Head of caudate nucleus (tissue), 42 donors: ENCODE results near the gene FN1.
A peak's percentile ranks its signal among the peaks of the same experiment; 100 is the strongest.

ENCODE experiments used
- DNase-seq, 42 donors: peaks; one replicate each; pipeline versions ENCODE4 v3.0.0 to v3.0.0-alpha.2; 2020 to 2021; ENCODE audit warnings: mixed read lengths in 7 of 42
- intact Hi-C: fragments of 100-400 bp; cut with DNase I; formaldehyde crosslinking; loops from one replicate; pipeline ENCODE4 v1.15.0; 2022

The FN1 gene

DNA sequence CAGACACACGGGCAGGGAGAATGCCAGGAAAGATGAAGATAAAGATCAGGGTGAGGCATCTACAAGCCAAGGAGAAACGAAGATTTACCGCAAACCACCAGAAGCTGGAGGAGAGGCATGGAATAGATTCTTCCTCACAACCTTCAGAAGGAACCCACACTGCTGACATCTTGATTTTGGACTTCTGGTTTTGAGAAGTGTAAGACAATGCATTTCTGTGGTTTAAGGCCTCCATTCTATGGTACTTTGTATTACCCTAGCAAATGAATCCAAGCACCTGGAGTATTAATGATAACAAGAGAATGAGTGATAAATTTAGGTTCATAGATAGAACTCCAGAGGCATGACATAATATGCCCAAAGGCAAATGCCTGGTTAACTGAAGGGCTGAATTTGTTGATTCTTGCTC lies 11.8 kb upstream of the FN1 start:
- DNase-seq, result no peak

DNA sequence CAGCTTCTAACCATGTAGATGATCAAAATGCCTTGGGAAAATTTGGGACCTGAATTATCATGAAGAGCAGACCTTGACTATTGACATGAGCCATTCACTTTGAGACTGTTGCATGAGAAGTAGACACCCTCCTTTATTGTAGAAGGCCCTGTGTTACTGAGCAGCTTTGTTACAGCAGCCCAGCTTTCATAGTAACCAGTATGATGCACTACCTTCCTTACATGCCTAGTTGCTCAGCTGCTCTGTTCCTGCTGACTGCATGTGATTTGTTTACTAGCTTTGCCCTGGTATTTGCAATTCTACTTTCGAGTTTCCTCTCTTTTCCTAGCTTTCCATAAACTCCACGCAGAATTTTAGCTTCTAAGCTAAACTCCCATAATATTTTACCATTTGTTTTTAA lies 11.2 kb upstream of the FN1 start:
- intact Hi-C loops, result no loop called here
- no peak for DNase-seq

More for the DNA sequence above, 11.8 kb upstream of the FN1 start:
- intact Hi-C loops, result no loop called here

GRCh38 chr2:215442401-215442787 lies 6.5 kb upstream of the FN1 start:
- intact Hi-C loops, result no loop called here
- peak in 6 of 42 donors; percentile 7 to 47 (median 21) for DNase-seq

GRCh38 chr2:215441560-215442400 lies 5.9 kb upstream of the FN1 start:
- no peak for DNase-seq
- intact Hi-C loops, result no loop called here

- no peak for DNase-seq
- intact Hi-C loops, result no loop called here
Observed at GRCh38 chr2:215439980-215440512, 4.2 kb upstream of the FN1 start.

GRCh38 chr2:215439404-215439803 lies 3.5 kb upstream of the FN1 start:
- intact Hi-C loops, result no loop called here
- DNase-seq, result no peak

DNA sequence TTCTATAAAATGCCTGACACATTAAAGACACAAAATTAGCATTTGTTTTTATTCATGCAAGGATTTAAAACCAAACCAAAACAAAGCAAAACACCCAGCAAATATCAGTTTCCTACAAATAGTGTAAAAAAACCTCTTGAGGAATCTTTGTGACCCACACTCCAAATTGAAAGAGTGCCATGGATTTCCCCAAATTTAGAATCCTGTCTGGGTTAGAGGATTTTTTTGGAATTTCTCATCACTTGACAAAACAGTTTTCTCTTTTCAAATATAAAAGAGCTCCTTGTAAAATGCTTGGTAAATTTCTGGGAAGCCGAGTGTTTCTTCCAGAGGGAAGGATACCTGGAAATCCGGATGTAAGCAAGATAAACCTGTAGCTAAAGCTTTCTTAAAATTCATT lies 1.7 kb upstream of the FN1 start:
- no peak for DNase-seq
- intact Hi-C loops, result no loop called here

DNA sequence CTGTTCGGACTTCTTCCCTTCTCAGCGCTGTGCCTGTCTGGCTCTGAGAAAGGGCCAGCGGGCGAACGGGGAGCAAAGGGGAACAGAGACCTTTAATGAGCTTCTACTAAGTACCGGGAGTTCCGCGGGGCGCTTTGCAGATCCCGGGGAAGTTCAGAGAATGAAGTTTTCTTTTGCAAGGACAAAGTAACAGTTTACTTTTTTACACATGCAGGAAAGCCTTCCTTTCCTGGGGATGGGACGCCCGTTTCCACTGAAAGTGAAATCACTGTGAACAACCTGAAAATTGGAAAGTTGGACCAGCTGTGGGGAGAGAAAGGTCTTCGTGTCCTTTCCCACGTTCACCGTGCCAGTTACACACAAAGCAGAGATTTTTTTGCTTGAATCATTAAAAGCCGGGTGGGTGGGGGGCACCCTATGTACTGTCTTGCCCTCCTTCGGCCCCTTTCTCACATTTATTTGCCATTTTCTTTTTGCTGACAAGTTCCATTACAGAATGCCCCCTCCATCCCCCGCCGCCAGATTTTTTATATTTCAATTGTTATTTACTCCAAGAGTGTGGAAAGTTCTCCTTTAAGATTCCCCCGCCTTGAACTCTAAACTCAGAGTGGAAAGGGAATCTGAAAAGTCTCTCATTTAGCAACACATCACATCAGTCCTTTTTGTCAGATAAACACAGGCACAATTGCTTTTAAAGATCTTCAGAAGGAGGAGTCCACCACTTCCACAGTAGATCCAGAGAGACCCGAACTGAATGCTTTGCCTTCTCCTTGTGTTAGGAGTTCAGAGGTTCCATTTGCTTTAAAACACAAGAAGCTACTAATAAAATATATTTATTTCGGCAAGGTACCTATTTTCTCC lies 1.1 kb upstream of the FN1 start:
- intact Hi-C loops, result no loop called here
- peak in 19 of 42 donors; percentile 2 to 52 (median 15) for DNase-seq

DNA sequence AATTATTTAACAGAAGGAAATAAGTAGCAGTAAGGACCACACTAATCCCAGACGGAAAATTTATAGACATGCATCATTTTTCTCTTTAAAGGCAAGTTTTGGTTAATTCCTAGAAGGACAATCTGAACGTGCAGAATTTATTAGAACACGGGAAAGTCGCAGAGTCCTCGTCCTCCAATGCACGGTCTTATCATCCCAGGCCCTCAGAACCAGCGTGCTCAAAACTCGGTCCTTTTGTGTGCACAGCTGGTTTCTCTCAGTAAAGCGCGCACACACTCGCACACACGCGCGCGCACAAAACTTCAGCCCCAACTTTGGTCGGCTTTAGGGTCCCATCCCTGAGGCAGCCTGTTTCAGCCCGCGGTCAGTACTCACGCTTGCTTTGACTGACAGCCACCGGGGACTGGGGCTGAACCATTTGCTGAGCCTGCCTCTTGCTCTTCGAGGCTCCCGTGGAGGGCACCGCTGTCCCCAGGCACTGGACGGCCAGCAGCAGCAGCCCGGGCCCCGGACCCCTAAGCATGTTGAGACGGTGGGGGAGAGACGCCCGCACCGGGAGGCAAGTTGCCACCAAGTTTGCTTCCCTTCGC lies 493 bp downstream of the FN1 start:
- DNase-seq, result peak in 26 of 42 donors; percentile 3 to 47 (median 19)
- intact Hi-C loops, result no loop called here

- DNase-seq, result no peak
- intact Hi-C loops, result no loop called here
Observed at GRCh38 chr2:215434447-215435279, 1.2 kb downstream of the FN1 start.

GRCh38 chr2:215432759-215433594 lies 2.9 kb downstream of the FN1 start:
- intact Hi-C loops, result no loop called here

DNA sequence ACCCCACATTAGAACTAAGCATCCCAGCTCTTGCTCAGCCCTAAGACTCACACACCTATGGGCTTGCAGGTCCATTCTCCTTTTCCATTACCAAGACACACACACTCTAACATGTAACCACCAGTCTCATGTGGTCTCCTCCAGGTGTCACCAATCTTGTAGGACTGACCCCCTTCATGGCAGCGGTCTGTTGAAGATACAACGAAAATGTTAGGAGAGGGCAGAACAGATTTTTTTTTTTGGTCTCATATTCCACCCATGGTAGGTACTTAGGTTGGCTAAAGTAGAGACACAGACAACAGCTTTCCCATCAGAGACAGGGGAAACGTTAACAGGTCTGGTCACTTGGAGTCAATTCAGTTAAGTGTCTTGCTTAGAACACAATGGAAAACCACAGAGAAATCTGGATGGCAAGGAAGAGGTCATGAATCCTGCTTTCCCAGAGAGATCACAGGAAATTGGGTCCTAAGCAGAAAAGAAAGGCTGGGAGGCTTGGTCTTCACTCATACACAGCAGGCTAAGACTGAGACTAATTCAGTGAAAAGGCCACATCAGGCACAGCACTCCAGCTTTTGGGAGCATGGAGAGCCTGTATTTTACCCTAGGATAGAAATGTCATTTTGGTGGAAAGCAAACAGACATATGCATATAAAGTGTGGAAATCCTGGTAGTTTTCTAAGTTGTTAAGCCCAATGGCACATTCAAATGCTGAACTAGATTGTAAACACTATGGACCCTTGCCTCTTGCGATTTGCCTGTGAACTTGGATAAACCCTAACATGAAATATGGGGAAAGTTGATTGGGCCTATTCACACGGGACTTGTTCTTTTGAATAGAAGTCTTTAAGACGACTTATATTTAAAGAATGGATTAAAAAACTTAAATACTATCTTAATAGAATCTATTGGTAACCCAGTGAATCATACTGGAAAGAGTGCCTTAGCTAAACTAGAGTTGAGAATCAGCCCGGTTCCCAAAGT lies 3.8 kb downstream of the FN1 start:
- intact Hi-C loops, result no loop called here

More at GRCh38 chr2:215432759-215433594, 2.9 kb downstream of the FN1 start:
- DNase-seq, result no peak

DNA sequence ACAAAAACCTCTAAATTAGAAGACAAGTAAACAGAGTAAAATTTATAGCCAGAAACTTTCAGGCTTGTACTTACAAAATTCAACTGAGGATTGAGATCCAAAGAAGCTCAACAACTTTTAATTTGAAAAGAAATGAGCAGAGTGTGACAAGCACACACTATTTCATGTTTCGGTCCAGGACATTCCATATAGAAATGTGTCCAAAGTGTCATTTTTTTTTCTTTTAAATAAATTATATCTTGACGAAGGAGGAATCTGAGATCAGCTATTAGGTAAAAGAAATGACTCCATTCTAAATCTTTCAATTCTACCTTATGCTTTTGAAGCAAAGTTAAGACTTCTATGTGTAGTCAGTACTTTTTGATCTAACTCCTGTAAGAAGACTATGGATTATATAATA lies 4.6 kb downstream of the FN1 start:
- no peak for DNase-seq
- intact Hi-C loops, result no loop called here

More for the DNA sequence above, 3.8 kb downstream of the FN1 start:
- no peak for DNase-seq

- intact Hi-C loops, result no loop called here
- DNase-seq, result no peak
Observed at GRCh38 chr2:215430528-215431187, 5.2 kb downstream of the FN1 start.

GRCh38 chr2:215429424-215429823 lies 6.4 kb downstream of the FN1 start:
- intact Hi-C loops, result no loop called here
- DNase-seq, result no peak
